ENCODE measurements around the gene EPS8L1.
"Not testable (repeated sequence)": the region's sequence is repeated elsewhere in the genome, so short reads cannot be mapped to it uniquely, and the experiment has no call there.

Gene EPS8L1

GRCh38 chr19:55050749-55051532 lies 24.7 kb upstream of the EPS8L1 start:
- no peak overlapping the region for H3K4me3 ChIP-seq (ENCODE audit: low read depth, low read length)

DNA sequence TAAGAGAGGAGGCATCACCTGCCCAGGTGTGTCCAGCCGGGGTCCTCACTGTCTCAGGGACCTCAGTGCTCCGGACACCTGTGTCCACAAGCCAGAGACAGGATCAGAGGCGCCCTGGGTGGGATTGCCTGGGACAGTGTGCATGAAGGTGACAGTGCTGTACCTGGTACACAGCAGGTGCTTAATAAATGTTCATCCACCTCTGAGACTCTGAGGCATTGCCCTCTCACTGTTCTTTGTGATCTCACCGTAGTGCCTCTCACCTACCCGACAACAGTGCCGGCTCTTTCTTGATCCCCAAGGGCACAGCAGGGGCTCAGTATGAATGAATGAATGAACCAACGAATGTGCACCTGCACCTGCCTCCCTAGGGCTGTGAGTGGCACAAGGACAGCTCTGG lies 21.9 kb upstream of the EPS8L1 start:
- H3K4me3 ChIP-seq (ENCODE audit: low read depth, low read length): no peak overlapping the region

DNA sequence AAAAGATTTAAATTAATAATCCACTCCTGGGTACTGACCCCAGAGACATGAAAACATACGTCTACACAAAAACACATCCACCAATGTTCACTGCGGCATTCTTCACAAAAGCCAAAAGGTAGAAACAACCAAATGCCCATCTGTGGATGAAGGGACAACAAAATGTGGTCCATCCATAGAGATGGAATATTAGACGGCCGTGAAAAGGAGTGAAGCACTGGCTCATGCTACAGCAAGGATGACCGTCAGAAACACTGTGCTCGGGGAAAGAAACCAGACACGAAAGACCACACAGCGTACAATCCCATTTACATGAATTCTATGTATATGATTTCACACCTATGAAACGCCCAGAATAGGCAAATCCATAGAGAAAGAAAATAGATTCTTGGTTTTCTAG lies 18.8 kb upstream of the EPS8L1 start:
- H3K4me3 ChIP-seq (ENCODE audit: low read depth, low read length): no peak overlapping the region

DNA sequence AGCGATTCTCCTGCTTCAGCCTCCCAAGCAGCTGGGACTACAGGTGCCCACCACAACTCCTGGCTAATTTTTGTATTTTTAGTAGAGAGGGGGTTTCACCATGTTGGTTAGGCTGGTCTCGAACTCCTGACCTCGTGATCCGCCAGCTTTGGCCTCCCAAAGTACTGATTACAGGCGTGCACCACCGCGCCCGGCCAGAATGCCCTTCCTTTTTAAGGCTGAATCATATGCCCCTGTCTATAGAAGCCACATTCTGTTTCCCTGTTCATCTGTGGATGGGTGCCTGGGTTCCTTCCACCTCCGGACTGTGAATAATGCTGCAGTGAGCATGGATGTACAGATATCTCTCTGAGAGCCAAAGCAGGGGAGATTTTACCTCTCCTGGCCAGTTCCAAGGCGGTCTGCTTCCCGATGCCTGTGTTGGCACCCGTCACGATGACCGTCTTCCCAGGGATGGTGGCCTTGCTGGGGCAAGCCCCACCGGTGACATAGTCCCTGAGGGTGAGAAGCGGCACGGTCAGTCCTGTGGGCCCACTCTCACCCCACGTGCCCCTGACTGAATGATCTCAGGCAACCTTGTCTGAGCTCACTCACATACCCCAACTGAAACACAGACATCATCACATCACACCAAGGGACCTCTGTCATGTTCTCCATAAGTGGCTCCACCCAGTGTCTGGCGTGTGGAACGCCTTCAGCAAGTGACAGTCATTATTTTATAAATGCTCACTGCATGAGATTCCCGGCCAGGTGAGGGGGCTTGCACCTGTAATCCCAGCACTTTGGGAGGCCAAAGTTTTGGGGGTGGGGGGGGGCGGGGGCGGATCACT lies 16.7 kb upstream of the EPS8L1 start:
- H3K4me3 ChIP-seq (ENCODE audit: low read depth, low read length): no peak overlapping the region

DNA sequence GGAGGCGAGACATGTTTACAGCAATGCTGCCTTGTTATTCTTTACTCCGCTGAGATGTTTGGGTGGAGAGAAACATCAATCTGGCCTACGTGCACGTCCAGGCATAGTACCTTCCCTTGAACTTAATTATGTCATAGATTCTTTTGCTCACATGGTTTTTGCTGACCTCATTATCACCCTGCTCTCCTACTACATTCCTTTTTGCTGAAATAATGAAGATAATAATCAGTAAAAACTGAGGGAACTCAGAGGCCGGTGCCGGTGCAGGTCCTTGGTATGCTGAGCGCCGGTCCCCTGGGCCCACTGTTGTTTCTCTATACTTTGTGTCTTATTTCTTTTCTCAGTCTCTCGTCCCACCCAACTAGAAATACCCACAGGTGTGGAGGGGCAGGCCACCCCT lies 15.4 kb upstream of the EPS8L1 start:
- not testable (repeated sequence) for H3K4me3 ChIP-seq (ENCODE audit: low read depth, low read length)

- H3K4me3 ChIP-seq (ENCODE audit: low read depth, low read length): peak within 1 kb of the TSS; percentile 67
Measured at GRCh38 chr19:55062735-55063491, 12.8 kb upstream of the EPS8L1 start, which contains the start of gene RDH13. RDH13 (minus strand) TSS chr19:55063148; CDS start chr19:55063032, 116 bp downstream.

DNA sequence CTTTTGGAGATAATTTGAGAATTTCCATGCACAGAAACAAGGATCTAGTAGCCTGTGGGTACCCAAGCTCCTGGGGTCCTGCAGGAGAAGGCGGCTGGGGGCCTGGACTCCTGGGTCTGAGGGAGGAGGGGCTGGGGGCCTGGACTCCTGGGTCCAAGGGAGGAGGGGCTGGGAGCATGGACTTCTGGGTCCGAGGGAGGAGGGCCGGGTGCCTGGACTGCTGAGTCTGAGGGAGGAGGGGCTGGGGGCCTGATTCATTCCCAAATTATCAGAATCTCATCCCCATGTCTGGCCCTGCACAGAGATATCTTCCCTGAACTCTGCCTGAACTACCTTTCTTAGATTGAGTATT lies 12.2 kb upstream of the EPS8L1 start:
- no peak overlapping the region for H3K4me3 ChIP-seq (ENCODE audit: low read depth, low read length)

DNA sequence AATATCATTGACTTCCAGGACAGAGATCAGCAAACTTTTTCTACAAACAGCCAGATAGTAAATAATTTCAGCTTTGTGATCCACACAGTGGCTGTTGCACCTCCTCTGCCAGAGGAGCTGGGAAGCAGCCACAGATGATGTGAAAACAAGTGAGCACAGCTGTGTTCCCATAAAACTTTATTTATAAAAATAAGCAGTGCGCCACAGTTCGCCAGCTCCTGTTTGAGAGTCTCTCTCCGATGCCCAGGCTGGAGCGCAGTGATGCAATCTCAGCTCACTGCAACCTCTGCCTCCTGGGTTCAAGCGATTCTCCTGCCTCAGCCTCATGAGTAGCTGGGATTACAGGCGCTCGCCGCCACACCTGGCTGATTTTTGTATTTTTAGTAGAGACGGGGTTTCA lies 10.2 kb upstream of the EPS8L1 start:
- H3K4me3 ChIP-seq (ENCODE audit: low read depth, low read length): not testable (repeated sequence)

DNA sequence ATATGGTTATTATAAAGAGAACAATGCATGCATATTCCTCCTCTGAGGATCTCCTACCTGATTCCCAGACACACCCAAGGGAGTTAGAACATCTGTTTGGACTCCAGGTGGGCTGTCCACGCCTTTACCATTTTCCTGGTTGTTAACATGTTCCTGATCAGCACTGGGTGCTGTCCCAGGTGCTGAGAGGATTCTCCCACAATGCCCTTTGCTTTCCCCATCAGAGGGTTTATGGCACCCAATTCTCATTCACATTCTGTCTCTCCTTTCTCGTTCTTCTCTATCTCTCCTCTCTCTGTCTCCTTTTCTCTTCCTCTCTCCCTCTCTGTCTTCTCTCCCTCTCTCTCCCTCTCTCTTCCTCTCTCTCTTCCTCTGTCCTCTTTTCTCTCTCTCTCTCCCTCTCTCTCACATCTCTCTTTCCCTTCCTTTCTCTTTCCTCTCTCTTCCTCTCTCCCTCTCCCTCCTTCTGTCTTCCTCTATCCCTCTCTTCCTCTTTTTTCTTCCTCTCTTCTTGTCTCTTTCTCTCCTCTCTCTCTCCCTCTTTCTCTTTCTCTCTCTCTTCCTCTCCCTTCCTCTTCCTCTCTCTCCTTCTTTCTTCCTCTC lies 9.5 kb upstream of the EPS8L1 start:
- H3K4me3 ChIP-seq (ENCODE audit: low read depth, low read length): no peak overlapping the region

GRCh38 chr19:55067869-55068268 lies 7.8 kb upstream of the EPS8L1 start:
- no peak overlapping the region for H3K4me3 ChIP-seq (ENCODE audit: low read depth, low read length)

- peak overlapping the region; percentile 14 for H3K4me3 ChIP-seq (ENCODE audit: low read depth, low read length)
Measured at GRCh38 chr19:55068950-55069864, 6.5 kb upstream of the EPS8L1 start.

DNA sequence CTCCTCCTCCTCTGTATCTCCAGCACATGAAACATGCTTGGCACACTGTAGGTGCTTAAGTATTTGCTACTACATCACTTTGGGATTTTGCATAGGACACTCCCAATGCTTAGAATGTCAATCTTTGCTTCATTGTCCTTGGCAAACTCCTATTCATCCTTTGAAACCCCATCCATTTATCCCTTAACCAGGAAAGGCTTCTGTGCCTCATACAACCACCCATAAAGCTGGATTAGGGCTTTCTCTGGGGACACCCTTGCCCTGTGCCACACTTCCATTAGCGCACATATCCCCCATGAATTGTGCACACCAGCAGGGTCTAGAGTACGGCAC lies 5.8 kb upstream of the EPS8L1 start:
- H3K4me3 ChIP-seq (ENCODE audit: low read depth, low read length): no peak overlapping the region

DNA sequence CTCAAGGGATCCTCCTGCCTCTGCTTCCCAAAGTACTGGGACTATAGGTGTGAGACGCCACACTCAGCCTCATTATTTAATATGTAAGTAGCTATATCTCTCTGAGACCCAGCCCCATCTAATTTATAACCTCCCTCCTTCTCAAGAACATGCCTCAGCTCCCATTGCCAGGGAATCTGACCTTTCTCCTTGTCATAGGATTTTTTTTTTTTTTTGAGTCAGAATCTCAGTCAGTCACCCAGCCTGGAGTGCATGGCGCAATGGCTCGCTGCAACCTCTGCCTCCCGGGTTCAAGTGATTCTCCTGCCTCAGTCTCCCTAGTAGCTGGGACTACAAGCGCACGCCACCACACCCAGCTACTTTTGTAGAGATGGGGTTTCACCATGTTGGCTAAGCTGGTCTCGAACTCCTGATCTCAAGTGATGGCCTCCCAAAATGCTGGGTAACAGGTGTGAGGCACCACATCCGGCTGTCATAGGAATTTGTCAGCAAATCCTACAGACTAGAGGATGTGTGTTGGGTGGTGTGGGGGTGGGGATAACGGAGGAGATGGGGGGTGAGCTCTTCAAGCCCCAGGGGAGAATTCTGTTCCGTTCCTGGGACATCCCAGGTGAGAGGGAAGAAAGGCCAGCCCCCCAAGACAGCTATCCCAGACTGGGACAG lies 5.1 kb upstream of the EPS8L1 start:
- H3K4me3 ChIP-seq (ENCODE audit: low read depth, low read length): no peak overlapping the region

GRCh38 chr19:55071129-55071502 lies 4.6 kb upstream of the EPS8L1 start:
- no peak overlapping the region for H3K4me3 ChIP-seq (ENCODE audit: low read depth, low read length)

DNA sequence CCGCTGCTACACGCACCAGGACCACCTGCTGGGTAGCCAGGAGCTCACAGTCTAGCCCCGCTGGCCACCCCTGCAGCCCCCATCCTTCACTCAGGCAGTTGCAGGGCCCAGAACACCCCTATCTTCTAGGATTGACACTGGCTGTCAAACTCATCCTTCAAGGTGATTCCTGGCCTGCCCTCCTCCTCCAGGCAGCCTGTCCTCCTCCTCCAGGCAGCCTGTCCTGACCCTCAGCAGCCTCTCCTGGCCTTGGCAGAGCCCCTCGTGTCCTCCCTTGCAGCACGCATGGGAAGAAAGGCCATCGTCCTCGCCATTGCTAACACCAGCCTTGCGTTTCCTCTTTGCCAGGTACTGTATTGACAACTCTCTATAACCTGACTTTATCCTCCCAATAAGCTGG lies 3.8 kb upstream of the EPS8L1 start:
- no peak overlapping the region for H3K4me3 ChIP-seq (ENCODE audit: low read depth, low read length)

- no peak overlapping the region for H3K4me3 ChIP-seq (ENCODE audit: low read depth, low read length)
Measured at GRCh38 chr19:55076321-55076720, 652 bp downstream of the EPS8L1 start.

- H3K4me3 ChIP-seq (ENCODE audit: low read depth, low read length): no peak overlapping the region
Measured at GRCh38 chr19:55077106-55077505, 1.4 kb downstream of the EPS8L1 start.

GRCh38 chr19:55078996-55079395 lies 3.3 kb downstream of the EPS8L1 start:
- no peak overlapping the region for H3K4me3 ChIP-seq (ENCODE audit: low read depth, low read length)

DNA sequence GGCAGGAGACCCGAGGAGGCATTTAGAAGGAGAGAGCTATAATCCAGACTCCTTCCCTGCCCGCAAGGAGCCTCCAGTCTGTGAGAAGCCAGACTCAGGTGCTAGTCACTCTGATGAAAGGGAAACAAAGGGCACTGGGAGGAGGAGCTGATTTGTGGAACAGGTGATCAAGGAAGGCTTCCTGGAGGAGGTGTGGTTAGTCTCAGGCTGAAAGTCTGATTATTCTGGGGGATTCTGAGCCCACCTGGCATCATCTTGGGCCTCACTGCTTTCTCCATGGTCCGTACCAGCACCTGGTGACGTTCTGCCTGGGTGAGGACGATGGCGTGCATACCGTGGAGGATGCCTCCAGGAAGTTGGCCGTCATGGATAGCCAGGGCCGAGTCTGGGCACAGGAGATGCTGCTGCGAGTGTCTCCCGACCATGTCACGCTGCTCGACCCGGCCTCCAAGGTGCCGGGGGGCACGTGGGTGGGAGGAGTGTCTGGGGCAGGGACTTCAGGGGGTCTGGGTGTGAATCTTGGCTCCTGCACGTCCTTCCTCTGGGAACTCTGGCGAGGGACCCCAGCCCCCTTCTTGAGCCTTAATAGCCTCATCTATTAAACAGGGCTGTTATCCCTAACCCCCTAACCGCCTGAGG lies 3.9 kb downstream of the EPS8L1 start:
- H3K4me3 ChIP-seq (ENCODE audit: low read depth, low read length): peak overlapping the region; percentile 14
